ENCODE measurements around the gene HJV.

- TF ChIP-seq CTCF (IDR thresholded peaks at IDR 0.05) (no peak), POLR2A (IDR thresholded peaks at IDR 0.05; ENCODE audit: low read depth) (no peak), EP300 (IDR thresholded peaks at IDR 0.05) (no peak)
Observed at GRCh38 chr1:146010126-146010738, 11.3 kb downstream of the HJV start.
